Mesangial cell (primary cell): ENCODE data around the gene STX10. TPM values are rescaled to one million over a fixed set of nuclear protein-coding genes. Genes with fewer than 3 reads are reported as not detected.

Experiments
- total RNA-seq: library from RNA; depleted of rRNA; stranded (reverse); fragments of >200 nt; gene quantifications from 2 replicates; pipeline ENCODE4 v1.2.3, GENCODE V29; 2015

The STX10 gene
- 79.7 and 95.2 TPM in 2 replicates for total RNA-seq

GRCh38 chr19:13150187-13150930 lies at the start of gene STX10, which contains the start of gene IER2:
STX10 (minus strand) TSS chr19:13150375; CDS start chr19:13150173, 202 bp downstream.
IER2 (plus strand) TSS chr19:13150411; CDS start chr19:13153187, 2,776 bp downstream.

GRCh38 chr19:13117772-13118423 lies 32.3 kb downstream of the STX10 start, which contains the start of gene NACC1:
NACC1 (plus strand) TSS chr19:13118264; CDS start chr19:13135208, 16,944 bp downstream.

GRCh38 chr19:13116282-13117175 lies 33.6 kb downstream of the STX10 start, which contains the start of gene TRMT1:
TRMT1 (minus strand) TSS chr19:13116740; CDS start chr19:13116399, 341 bp downstream.

GRCh38 chr19:13102666-13103580 lies 47.3 kb downstream of the STX10 start, which contains the start of gene LYL1:
LYL1 (minus strand) TSS chr19:13102858; CDS start chr19:13101171, 1,687 bp downstream.

Other genes with a start within 250 kb of the STX10 start
- gene SYCE2, start 231.1 kb downstream of the STX10 start, total RNA-seq, result 0.25 and 0.33 TPM in 2 replicates
- 61.7 and 98.1 TPM in 2 replicates for gene FARSA, start 216.7 kb downstream of the STX10 start, total RNA-seq
- gene CALR, start 211.8 kb downstream of the STX10 start, total RNA-seq, result 525 and 1,118 TPM in 2 replicates
- gene RAD23A, start 204.5 kb downstream of the STX10 start, total RNA-seq, result 104 and 117 TPM in 2 replicates
- gene GADD45GIP1, start 193.2 kb downstream of the STX10 start, total RNA-seq, result 45.5 and 82.6 TPM in 2 replicates
- 0.16 TPM in 1 of 2 replicates, not detected in the other for gene DAND5, start 180.8 kb downstream of the STX10 start, total RNA-seq
- gene NFIX, start 154.9 kb downstream of the STX10 start, total RNA-seq, result 6.7 and 16.2 TPM in 2 replicates
- 2.9 and 6.4 TPM in 2 replicates for gene LYL1, start 47.5 kb downstream of the STX10 start, total RNA-seq
- 42.7 and 48.6 TPM in 2 replicates for gene TRMT1, start 33.6 kb downstream of the STX10 start, total RNA-seq
- 107 and 120 TPM in 2 replicates for gene NACC1, start 32.1 kb downstream of the STX10 start, total RNA-seq
- 75.2 and 81.3 TPM in 2 replicates for gene IER2, start within 50 bp of the STX10 start, total RNA-seq